A549 (cell line): ENCODE data around the gene ABLIM1.

ENCODE experiments used
- POLR2A ChIP-seq: IDR thresholded peaks from 2 replicates; pipeline ENCODE4 v1.6.1; 2012; ENCODE audit warnings: mild to moderate bottlenecking, low read length
- ZC3H11A ChIP-seq: fragments of 450-650 bp; IDR thresholded peaks from 2 replicates; pipeline ENCODE4 v1.6.1; 2014; ENCODE audit warnings: antibody characterized with exemption, mild to moderate bottlenecking

- no peak for TF ChIP-seq ZC3H11A
- TF ChIP-seq POLR2A: no peak
These were observed 212.7 kb downstream of the ABLIM1 start for GRCh38 chr10:114445332-114445731.
